ENCODE data around the gene CYSTM1. TPM values are rescaled to one million over a fixed set of nuclear protein-coding genes. Genes with fewer than 3 reads are reported as not detected.

Gene CYSTM1
- total and polyA plus RNA-seq, 7 experiments from 2014 or later: 1.6 to 11.1 (median 3.5) TPM

DNA sequence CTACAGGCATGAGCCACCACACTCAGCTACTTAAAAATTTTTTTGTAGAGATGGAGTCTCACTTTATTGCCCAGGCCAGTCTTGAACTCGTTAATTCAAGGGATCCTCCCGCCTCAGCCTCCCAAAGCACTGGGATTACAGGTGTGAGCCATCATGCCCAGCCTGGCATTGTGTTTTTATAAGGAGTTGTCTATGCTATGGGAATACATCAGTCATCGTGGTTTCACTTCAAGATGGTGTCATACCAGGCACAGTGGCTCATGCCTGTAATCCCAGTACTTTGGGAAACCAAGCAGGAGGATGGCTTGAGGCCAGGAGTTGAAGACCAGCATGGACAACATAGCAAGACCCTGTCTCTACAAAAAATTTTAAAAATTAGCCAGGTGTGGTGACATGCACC, 49.7 kb downstream of the CYSTM1 start:
- Mint-ChIP-seq H3K27ac (no peak overlapping the region), H3K4me1 (peaks cover 0 to 23% (median 0%) of the 10 kb centered on the region in 7 donors), H3K4me3 (no peak overlapping the region), H3K9me3 (no peaks in the 10 kb centered on the region), H3K36me3 (no peaks in the 10 kb centered on the region), H3K27me3 (peaks cover 0 to 4% (median 0%) of the 10 kb centered on the region in 5 donors)
- no peaks in the 10 kb centered on the region for H3K4me1 ChIP-seq (ENCODE audit: control insufficient read depth in 2 of 2, insufficient read depth in 2 of 2, low read length in 2 of 2)
- ATAC-seq (no peak), DNase-seq (no peak)
- ChIA-PET CTCF (no interaction called here), POLR2A (no interaction called here)
- H3K27ac ChIP-seq (ENCODE audit: low read depth, low read length): no peak overlapping the region
- no peak overlapping the region for H3K4me3 ChIP-seq (ENCODE audit: low read length)
- no peaks in the 10 kb centered on the region for H3K27me3 ChIP-seq (ENCODE audit: control insufficient read depth in 2 of 2, insufficient read depth in 2 of 2, low read length in 2 of 2)
- intact Hi-C loops (cut with micrococcal nuclease): no loop called here
- no peaks in the 10 kb centered on the region for H3K9me3 ChIP-seq (ENCODE audit: control insufficient read depth in 2 of 3, low read length in 3 of 3)
- no peaks in the 10 kb centered on the region for H3K36me3 ChIP-seq (ENCODE audit: control insufficient read depth in 2 of 3, insufficient read depth in 3 of 3, low read length in 3 of 3)

DNA sequence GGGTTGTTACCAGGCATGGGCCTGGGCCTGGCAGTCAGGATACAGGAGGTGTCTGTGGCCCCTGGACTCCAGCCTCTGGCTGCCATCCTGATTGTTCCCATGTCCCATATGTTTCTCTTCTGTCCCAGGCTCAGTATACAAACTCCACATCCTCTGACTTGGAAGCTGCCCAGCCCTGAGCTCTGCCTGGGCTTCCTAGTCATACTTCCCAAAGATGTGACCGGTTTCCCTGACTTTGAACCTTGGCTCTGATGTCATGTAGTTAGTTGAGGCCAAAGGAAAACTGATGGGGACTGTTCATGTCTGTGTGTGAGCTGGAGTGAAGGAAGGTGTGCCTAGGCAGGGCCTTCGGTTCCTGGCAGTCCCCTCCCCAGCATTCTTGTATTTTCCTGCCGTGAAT, 50.4 kb downstream of the CYSTM1 start:
- H3K36me3 Mint-ChIP-seq: no peaks in the 10 kb centered on the region
- Histone ChIP-seq H3K27me3 (ENCODE audit: control insufficient read depth in 2 of 2, insufficient read depth in 2 of 2, low read length in 2 of 2) (no peaks in the 10 kb centered on the region), H3K36me3 (ENCODE audit: control insufficient read depth in 2 of 3, insufficient read depth in 3 of 3, low read length in 3 of 3) (no peaks in the 10 kb centered on the region), H3K27ac (ENCODE audit: low read depth, low read length) (no peak overlapping the region), H3K4me3 (ENCODE audit: low read length) (no peak overlapping the region), H3K9me3 (ENCODE audit: control insufficient read depth in 2 of 3, low read length in 3 of 3) (no peaks in the 10 kb centered on the region), H3K4me1 (ENCODE audit: control insufficient read depth in 2 of 2, insufficient read depth in 2 of 2, low read length in 2 of 2) (no peaks in the 10 kb centered on the region)
- POLR2A ChIA-PET: no interaction called here
- H3K9me3 Mint-ChIP-seq: no peaks in the 10 kb centered on the region
- CTCF ChIA-PET: no interaction called here
- DNase-seq (no peak), ATAC-seq (no peak)
- intact Hi-C loops (cut with micrococcal nuclease): no loop called here
- peaks cover 0 to 16% (median 0%) of the 10 kb centered on the region in 7 donors for H3K4me1 Mint-ChIP-seq
- no peak overlapping the region for H3K4me3 Mint-ChIP-seq
- no peak overlapping the region for H3K27ac Mint-ChIP-seq
- H3K27me3 Mint-ChIP-seq: peaks cover 0 to 4% (median 0%) of the 10 kb centered on the region in 5 donors

DNA sequence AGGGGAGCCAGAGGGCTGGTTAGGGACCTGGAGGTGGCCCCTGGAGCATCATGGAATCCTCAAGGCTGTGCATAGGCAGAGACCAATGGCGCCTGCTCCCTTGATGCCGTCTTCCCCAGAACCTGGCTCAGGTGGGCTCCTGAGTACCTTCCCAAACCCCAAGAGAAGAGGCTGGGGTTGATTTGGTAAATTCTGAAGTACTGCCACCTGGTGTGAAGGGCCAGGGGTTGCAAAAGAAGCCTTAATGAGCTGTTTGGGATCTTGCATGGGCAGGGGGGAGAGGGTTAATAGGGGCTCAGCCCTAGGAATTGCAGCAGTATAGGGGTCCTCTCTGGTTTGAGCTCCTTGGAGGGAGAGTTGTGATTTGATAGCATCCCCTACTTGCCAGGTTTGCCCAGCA, 52.1 kb downstream of the CYSTM1 start:
- DNase-seq (no peak), ATAC-seq (no peak)
- H3K9me3 Mint-ChIP-seq: no peaks in the 10 kb centered on the region
- no peak overlapping the region for H3K27ac Mint-ChIP-seq
- Histone ChIP-seq H3K9me3 (ENCODE audit: control insufficient read depth in 2 of 3, low read length in 3 of 3) (no peaks in the 10 kb centered on the region), H3K4me3 (ENCODE audit: low read length) (no peak overlapping the region), H3K27ac (ENCODE audit: low read depth, low read length) (no peak overlapping the region), H3K27me3 (ENCODE audit: control insufficient read depth in 2 of 2, insufficient read depth in 2 of 2, low read length in 2 of 2) (no peaks in the 10 kb centered on the region), H3K36me3 (ENCODE audit: control insufficient read depth in 2 of 3, insufficient read depth in 3 of 3, low read length in 3 of 3) (no peaks in the 10 kb centered on the region), H3K4me1 (ENCODE audit: control insufficient read depth in 2 of 2, insufficient read depth in 2 of 2, low read length in 2 of 2) (no peaks in the 10 kb centered on the region)
- ChIA-PET POLR2A (no interaction called here), CTCF (interaction anchor here (1.0 kb wide), 1 partner anchor 13 kb away, joined by 3 read pairs; no protein-coding TSS in a partner anchor)
- peaks cover 0 to 4% (median 0%) of the 10 kb centered on the region in 5 donors for H3K27me3 Mint-ChIP-seq
- H3K4me3 Mint-ChIP-seq: no peak overlapping the region
- peaks cover 0 to 4% (median 0%) of the 10 kb centered on the region in 7 donors for H3K4me1 Mint-ChIP-seq
- intact Hi-C loops (cut with micrococcal nuclease): no loop called here
- no peaks in the 10 kb centered on the region for H3K36me3 Mint-ChIP-seq

DNA sequence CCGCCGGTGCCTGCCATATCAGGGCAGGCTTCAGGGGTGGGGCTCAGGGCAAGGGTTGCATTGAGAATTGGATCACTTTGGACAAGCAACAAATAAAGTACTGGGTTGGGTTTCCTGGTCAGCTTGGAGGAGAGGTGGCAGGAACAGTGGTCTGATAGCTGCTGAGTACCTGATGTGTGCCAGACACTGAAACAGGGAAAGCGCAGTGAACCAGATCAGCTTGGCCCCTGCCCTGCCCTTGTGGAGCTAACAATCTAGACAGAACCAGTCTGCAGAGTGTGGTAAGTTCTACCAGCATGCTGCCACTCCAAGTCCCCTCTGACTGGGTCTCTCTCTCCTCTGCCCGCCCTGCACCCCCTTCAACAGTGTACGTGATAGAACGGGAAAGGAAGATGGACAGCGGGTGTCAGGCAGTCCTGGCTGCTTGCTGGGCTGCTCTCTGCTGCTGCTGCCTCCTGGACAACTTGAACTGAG, 53.4 kb downstream of the CYSTM1 start:
- no peak overlapping the region for H3K27ac ChIP-seq (ENCODE audit: low read depth, low read length)
- H3K9me3 ChIP-seq (ENCODE audit: control insufficient read depth in 2 of 3, low read length in 3 of 3): no peaks in the 10 kb centered on the region
- no peaks in the 10 kb centered on the region for H3K36me3 ChIP-seq (ENCODE audit: control insufficient read depth in 2 of 3, insufficient read depth in 3 of 3, low read length in 3 of 3)
- intact Hi-C loops (cut with micrococcal nuclease): no loop called here
- H3K27me3 ChIP-seq (ENCODE audit: control insufficient read depth in 2 of 2, insufficient read depth in 2 of 2, low read length in 2 of 2): no peaks in the 10 kb centered on the region
- Mint-ChIP-seq H3K4me3 (no peak overlapping the region), H3K9me3 (no peaks in the 10 kb centered on the region), H3K27ac (no peak overlapping the region), H3K36me3 (no peaks in the 10 kb centered on the region), H3K4me1 (no peaks in the 10 kb centered on the region), H3K27me3 (peaks cover 0 to 5% (median under 1%) of the 10 kb centered on the region in 5 donors)
- CTCF ChIA-PET: no interaction called here
- no peaks in the 10 kb centered on the region for H3K4me1 ChIP-seq (ENCODE audit: control insufficient read depth in 2 of 2, insufficient read depth in 2 of 2, low read length in 2 of 2)
- H3K4me3 ChIP-seq (ENCODE audit: low read length): no peak overlapping the region
- no peak for ATAC-seq
- DNase-seq: no peak
- POLR2A ChIA-PET: no interaction called here

DNA sequence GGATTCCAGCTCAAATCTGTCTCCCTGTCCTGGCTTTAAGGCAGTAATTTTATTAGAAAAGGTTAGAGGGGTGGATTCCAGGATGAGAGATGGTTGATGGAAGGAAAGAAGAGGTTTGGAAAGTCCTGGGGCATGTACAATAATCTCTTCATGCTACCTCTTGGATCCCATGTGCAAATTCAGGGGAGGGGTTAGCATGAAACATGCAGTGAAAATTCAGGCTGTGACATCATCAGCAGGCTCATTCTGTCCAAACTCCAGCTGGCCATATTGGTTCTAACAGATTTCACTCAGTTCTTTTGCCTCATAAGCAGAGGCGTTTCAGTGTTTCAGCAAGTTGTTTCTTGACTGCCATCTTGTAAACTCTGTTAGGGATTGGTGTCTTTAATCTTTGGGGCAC, 55.4 kb downstream of the CYSTM1 start:
- Histone ChIP-seq H3K4me3 (ENCODE audit: low read length) (no peak overlapping the region), H3K36me3 (ENCODE audit: control insufficient read depth in 2 of 3, insufficient read depth in 3 of 3, low read length in 3 of 3) (no peaks in the 10 kb centered on the region), H3K9me3 (ENCODE audit: control insufficient read depth in 2 of 3, low read length in 3 of 3) (no peaks in the 10 kb centered on the region), H3K27ac (ENCODE audit: low read depth, low read length) (no peak overlapping the region), H3K4me1 (ENCODE audit: control insufficient read depth in 2 of 2, insufficient read depth in 2 of 2, low read length in 2 of 2) (no peaks in the 10 kb centered on the region), H3K27me3 (ENCODE audit: control insufficient read depth in 2 of 2, insufficient read depth in 2 of 2, low read length in 2 of 2) (no peaks in the 10 kb centered on the region)
- CTCF ChIA-PET: no interaction called here
- H3K4me3 Mint-ChIP-seq: no peak overlapping the region
- no peak overlapping the region for H3K27ac Mint-ChIP-seq
- H3K36me3 Mint-ChIP-seq: no peaks in the 10 kb centered on the region
- peaks cover 0 to 5% (median 4%) of the 10 kb centered on the region in 5 donors for H3K27me3 Mint-ChIP-seq
- POLR2A ChIA-PET: no interaction called here
- no peaks in the 10 kb centered on the region for H3K9me3 Mint-ChIP-seq
- no peaks in the 10 kb centered on the region for H3K4me1 Mint-ChIP-seq
- ATAC-seq (no peak), DNase-seq (no peak)
- intact Hi-C loops (cut with micrococcal nuclease): no loop called here

DNA sequence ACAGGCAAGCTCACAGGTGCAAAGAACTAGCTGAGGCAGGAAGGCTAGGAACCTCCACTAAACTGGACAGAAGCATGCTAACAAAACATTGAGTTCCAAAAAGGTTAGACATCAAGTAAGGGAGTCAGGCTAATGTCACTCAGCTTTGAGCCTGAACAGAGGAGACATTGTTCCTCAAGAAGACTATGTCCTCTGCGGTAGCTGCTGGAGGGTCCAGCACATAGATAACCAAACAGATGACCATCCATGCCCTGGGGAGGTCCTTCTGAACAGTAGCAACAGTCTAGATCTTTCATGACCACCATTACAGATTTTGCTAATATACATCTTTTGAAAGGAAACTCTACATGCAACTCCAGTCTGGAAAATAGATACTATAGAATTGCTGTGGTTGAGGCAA, 57.7 kb downstream of the CYSTM1 start:
- no peaks in the 10 kb centered on the region for H3K36me3 ChIP-seq (ENCODE audit: control insufficient read depth in 2 of 3, insufficient read depth in 3 of 3, low read length in 3 of 3)
- no peaks in the 10 kb centered on the region for H3K36me3 Mint-ChIP-seq
- no peak overlapping the region for H3K27ac Mint-ChIP-seq
- H3K4me3 ChIP-seq (ENCODE audit: low read length): no peak overlapping the region
- no peaks in the 10 kb centered on the region for H3K4me1 Mint-ChIP-seq
- H3K27me3 ChIP-seq (ENCODE audit: control insufficient read depth in 2 of 2, insufficient read depth in 2 of 2, low read length in 2 of 2): no peaks in the 10 kb centered on the region
- no peak for DNase-seq
- ChIA-PET POLR2A (no interaction called here), CTCF (interaction anchor here (1.1 kb wide), 1 partner anchor 12 kb away, joined by 3 read pairs; no protein-coding TSS in a partner anchor)
- peaks cover 0 to 5% (median 0%) of the 10 kb centered on the region in 5 donors for H3K27me3 Mint-ChIP-seq
- ATAC-seq: no peak
- no peaks in the 10 kb centered on the region for H3K4me1 ChIP-seq (ENCODE audit: control insufficient read depth in 2 of 2, insufficient read depth in 2 of 2, low read length in 2 of 2)
- no peaks in the 10 kb centered on the region for H3K9me3 Mint-ChIP-seq
- H3K4me3 Mint-ChIP-seq: no peak overlapping the region
- no peaks in the 10 kb centered on the region for H3K9me3 ChIP-seq (ENCODE audit: control insufficient read depth in 2 of 3, low read length in 3 of 3)
- no peak overlapping the region for H3K27ac ChIP-seq (ENCODE audit: low read depth, low read length)
- intact Hi-C loops (cut with micrococcal nuclease): no loop called here

DNA sequence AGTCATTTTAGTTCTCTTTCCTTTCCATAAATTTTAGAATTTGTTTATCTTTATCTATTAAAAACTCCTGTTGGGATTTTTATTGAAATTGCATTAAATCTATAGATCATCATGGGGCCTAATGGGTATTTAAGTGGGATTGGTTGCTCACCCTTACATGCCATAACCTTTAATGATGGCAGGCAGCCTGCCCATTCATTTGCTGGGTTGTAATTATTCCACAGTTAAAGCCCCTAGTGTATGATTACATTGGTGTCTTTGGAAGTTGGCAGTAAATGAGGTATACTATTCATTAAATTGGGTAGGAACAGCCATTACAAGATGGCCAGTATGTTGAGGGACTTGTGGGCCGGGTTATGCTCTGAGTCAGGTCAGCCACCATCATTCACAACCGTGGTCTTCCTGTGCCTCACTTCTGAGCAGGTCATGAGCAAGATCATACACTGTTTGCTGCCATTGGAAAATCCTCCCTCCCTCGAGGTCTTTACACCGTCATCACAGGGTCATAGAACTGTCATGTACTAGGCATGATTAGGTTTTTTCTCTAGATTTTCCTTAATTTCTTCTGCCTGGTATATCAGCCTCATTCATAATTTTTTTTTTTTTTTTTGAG, 59.5 kb downstream of the CYSTM1 start:
- no peak for ATAC-seq
- H3K27me3 ChIP-seq (ENCODE audit: control insufficient read depth in 2 of 2, insufficient read depth in 2 of 2, low read length in 2 of 2): no peaks in the 10 kb centered on the region
- Mint-ChIP-seq H3K27me3 (peaks cover 0 to 5% (median 0%) of the 10 kb centered on the region in 5 donors), H3K4me3 (no peak overlapping the region), H3K4me1 (no peaks in the 10 kb centered on the region), H3K27ac (peak overlapping the region in 1 of 9 donors; percentile 17), H3K9me3 (no peaks in the 10 kb centered on the region), H3K36me3 (no peaks in the 10 kb centered on the region)
- H3K9me3 ChIP-seq (ENCODE audit: control insufficient read depth in 2 of 3, low read length in 3 of 3): no peaks in the 10 kb centered on the region
- DNase-seq: no peak
- H3K36me3 ChIP-seq (ENCODE audit: control insufficient read depth in 2 of 3, insufficient read depth in 3 of 3, low read length in 3 of 3): no peaks in the 10 kb centered on the region
- no peaks in the 10 kb centered on the region for H3K4me1 ChIP-seq (ENCODE audit: control insufficient read depth in 2 of 2, insufficient read depth in 2 of 2, low read length in 2 of 2)
- POLR2A ChIA-PET: no interaction called here
- no peak overlapping the region for H3K4me3 ChIP-seq (ENCODE audit: low read length)
- intact Hi-C loops (cut with micrococcal nuclease): no loop called here
- H3K27ac ChIP-seq (ENCODE audit: low read depth, low read length): no peak overlapping the region
- CTCF ChIA-PET: no interaction called here

All from naive thymus-derived CD4-positive, alpha-beta T cell (primary cell).